Spleen (tissue), 11 donors: Measurements from ENCODE around the gene MMP23B. TPM values are rescaled to one million over a fixed set of nuclear protein-coding genes. Genes with fewer than 3 reads are reported as not detected.
A peak's percentile ranks its signal among the peaks of the same experiment; 100 is the strongest.

Experiments
- DNase-seq: peaks from one replicate; pipeline ENCODE4 v3.0.0-alpha.2; 2020
- H3K27ac ChIP-seq, 8 donors: fragments of 200-600 bp; sonication (generic) in 7 of 8; 1 replicate in 4 of 8; 2 replicates in 4 of 8; pipeline versions ENCODE4 v1.5.0 to v1.8.0; 2016 to 2021; ENCODE audit warnings: inconsistent platforms in 4 of 8, mild to moderate bottlenecking in 4 of 8, moderate library complexity in 1 of 8
- H3K27me3 ChIP-seq, 7 donors: fragments of 200-600 bp; sonication (generic) in 6 of 7; replicated peaks in 1 of 7; 1 replicate in 4 of 7; 2 replicates in 3 of 7; pipeline versions ENCODE4 v1.5.0 to v1.8.0; 2016 to 2021; ENCODE audit warnings: inconsistent platforms in 3 of 7, mild to moderate bottlenecking in 1 of 7
- H3K36me3 ChIP-seq, 6 donors: fragments of 200-600 bp; sonication (generic) in 5 of 6; 1 replicate in 4 of 6; 2 replicates in 2 of 6; pipeline versions ENCODE4 v1.5.0 to v1.8.0; 2016 to 2021; ENCODE audit warnings: inconsistent platforms in 2 of 6
- H3K4me1 ChIP-seq, 6 donors: fragments of 200-600 bp; sonication (generic) in 5 of 6; 1 replicate in 3 of 6; 2 replicates in 3 of 6; pipeline versions ENCODE4 v1.5.0 to v1.8.0; 2016 to 2021; ENCODE audit warnings: inconsistent platforms in 3 of 6
- H3K4me3 ChIP-seq, 8 donors: fragments of 200-600 bp; sonication (generic) in 7 of 8; 1 replicate in 4 of 8; 2 replicates in 4 of 8; pipeline versions ENCODE4 v1.5.0 to v1.8.0; 2016 to 2021; ENCODE audit warnings: inconsistent platforms in 4 of 8, mild to moderate bottlenecking in 4 of 8, moderate library complexity in 2 of 8
- H3K9me3 ChIP-seq, 8 donors: fragments of 200-600 bp; sonication (generic) in 7 of 8; 1 replicate in 4 of 8; 2 replicates in 4 of 8; pipeline versions ENCODE4 v1.5.0 to v1.8.0; 2016 to 2021; ENCODE audit warnings: inconsistent platforms in 4 of 8
- POLR2A ChIP-seq, 3 donors: fragments of 450-650 bp; IDR thresholded peaks; one replicate each; pipeline ENCODE4 v1.5.1; 2017; ENCODE audit warnings: antibody characterized with exemption in 3 of 3, mild to moderate bottlenecking in 1 of 3
- POLR2AphosphoS5 ChIP-seq, 3 donors: sonication (generic); formaldehyde crosslinking; IDR thresholded peaks; one replicate each; pipeline ENCODE4 v1.5.1; 2017; ENCODE audit warnings: antibody characterized with exemption in 3 of 3
- WGBS, 5 donors: extraction: QIAGEN DNeasy Blood & Tissue Kit in 3 of 5; methylation state at CpG; one replicate each; pipeline versions ENCODE4 v1.1.5 to v1.1.7; 2013 to 2018; 5-methylcytosine and 5-hydroxymethylcytosine counted together
- intact Hi-C: fragments of 100-400 bp; cut with DNase I; formaldehyde crosslinking; loops from one replicate; pipeline ENCODE4 v1.15.0; 2023; ENCODE audit warnings: low total_unique reads
- polyA plus RNA-seq, 3 donors: library from polyadenylated mRNA; stranded (reverse); fragments of 200-250 nt; gene quantifications; one replicate each; pipeline ENCODE4 v1.2.1, GENCODE V29; 2013
- total RNA-seq, 7 donors: library from RNA; depleted of rRNA in 3 of 7; stranded (reverse); fragments of >200 nt in 3 of 7; fragmentation: NEBNext Ultra II Directional in 4 of 7; extraction: Animal tissue kit (Norgen Biotek cat#: 25700) in 4 of 7; gene quantifications; one replicate each; pipeline versions ENCODE4 v1.1.0 to v1.2.1, GENCODE V29; 2016 to 2021
- TF ChIP-seq, protein P1 (sequence below), 11 experiments: fragments of 200-600 bp in 7 of 11; fragments of 450-650 bp in 4 of 11; sonication (generic) in 4 of 11; IDR thresholded peaks in 8 of 11; conservative IDR thresholded peaks in 3 of 11; 1 replicate in 7 of 11; 2 replicates in 4 of 11; pipeline versions ENCODE4 v1.4.0 to v1.8.0; 2016 to 2021; ENCODE audit warnings: antibody characterized with exemption in 11 of 11, inconsistent platforms in 4 of 11, mild to moderate bottlenecking in 1 of 11
- donor health status: healthy with polysubstance abuse.
- donor health status: DM: no; HTN: no; CAD: no; lungs with moderate emphysema.
- donor health status: DM: no; HTN: no; CAD: no.
- donor health status: Bipolar disorder and iron deficiency.
- donor health status: healthy.
- donor health status: DM: no; HTN: no; CAD: no.
- donor health status: DM: yes; HTN: yes; CAD: no.

The MMP23B gene
- total and polyA plus RNA-seq, 10 donors: 1.4 to 9.3 (median 5.9) TPM

- H3K4me3 ChIP-seq: no peak overlapping the region
- DNase-seq: peak; percentile 74
- H3K4me1 ChIP-seq: peaks cover 9 to 57% (median 34%) of the 10 kb centered on the region in 6 donors
- WGBS, 5 donors: 73 to 84% (median 82%) methylated on average over 9 to 13 of the region's 13 CpGs
- intact Hi-C loops: no loop called here
- H3K27me3 ChIP-seq: peaks cover 0 to 26% (median 11%) of the 10 kb centered on the region in 7 donors
- no peaks in the 10 kb centered on the region for H3K9me3 ChIP-seq
- H3K36me3 ChIP-seq: no peaks in the 10 kb centered on the region
- no peak for TF ChIP-seq POLR2A (IDR thresholded peaks at IDR 0.05)
- TF ChIP-seq, protein P1, sequence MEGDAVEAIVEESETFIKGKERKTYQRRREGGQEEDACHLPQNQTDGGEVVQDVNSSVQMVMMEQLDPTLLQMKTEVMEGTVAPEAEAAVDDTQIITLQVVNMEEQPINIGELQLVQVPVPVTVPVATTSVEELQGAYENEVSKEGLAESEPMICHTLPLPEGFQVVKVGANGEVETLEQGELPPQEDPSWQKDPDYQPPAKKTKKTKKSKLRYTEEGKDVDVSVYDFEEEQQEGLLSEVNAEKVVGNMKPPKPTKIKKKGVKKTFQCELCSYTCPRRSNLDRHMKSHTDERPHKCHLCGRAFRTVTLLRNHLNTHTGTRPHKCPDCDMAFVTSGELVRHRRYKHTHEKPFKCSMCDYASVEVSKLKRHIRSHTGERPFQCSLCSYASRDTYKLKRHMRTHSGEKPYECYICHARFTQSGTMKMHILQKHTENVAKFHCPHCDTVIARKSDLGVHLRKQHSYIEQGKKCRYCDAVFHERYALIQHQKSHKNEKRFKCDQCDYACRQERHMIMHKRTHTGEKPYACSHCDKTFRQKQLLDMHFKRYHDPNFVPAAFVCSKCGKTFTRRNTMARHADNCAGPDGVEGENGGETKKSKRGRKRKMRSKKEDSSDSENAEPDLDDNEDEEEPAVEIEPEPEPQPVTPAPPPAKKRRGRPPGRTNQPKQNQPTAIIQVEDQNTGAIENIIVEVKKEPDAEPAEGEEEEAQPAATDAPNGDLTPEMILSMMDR (IDR thresholded peaks at IDR 0.05 in 8 of 11, conservative IDR thresholded peaks at IDR 0.05 in 3 of 11): no peak
- no peak for TF ChIP-seq POLR2AphosphoS5 (IDR thresholded peaks at IDR 0.05)
- no peak overlapping the region for H3K27ac ChIP-seq
Measured at GRCh38 chr1:1603671-1604373, 28.2 kb upstream of the MMP23B start.

DNA sequence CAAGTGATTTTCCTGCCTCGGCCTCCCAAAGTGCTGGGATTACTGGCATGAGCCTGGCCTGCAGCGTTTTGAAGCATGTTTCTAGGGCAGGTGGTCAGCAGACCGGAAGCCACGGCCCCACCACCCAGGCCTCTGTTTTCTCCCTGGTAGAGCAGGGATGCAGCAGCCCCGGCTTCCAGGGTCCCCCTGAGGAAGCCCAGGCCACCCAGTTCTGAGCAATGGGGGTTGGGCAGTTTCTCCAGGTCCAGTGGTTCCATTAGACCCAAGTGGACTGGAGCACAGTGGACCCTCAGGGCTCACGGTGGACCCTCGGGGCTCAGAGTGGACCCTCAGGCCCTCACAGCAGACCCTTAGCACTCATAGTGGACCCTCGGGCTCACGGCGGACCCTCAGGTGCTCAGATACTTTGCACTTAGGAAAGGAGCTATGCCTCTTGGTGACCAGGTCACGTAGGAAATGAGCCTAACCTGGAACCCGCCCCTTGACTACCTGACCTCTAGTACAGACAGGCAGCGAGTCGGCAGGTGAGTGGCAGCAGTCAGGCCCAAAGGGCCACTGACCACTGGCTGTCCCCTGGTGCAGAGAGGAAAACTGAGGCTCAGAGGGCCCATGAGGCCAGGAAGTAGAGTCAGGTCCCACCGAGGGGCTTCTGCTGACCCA lies 27.5 kb upstream of the MMP23B start:
- 81 to 93% (median 85%) methylated on average over 13 to 15 of the region's 15 CpGs for WGBS, 5 donors
- intact Hi-C loops: no loop called here
- H3K9me3 ChIP-seq: no peaks in the 10 kb centered on the region
- no peak overlapping the region for H3K4me3 ChIP-seq
- H3K27ac ChIP-seq: no peak overlapping the region
- H3K27me3 ChIP-seq: peaks cover 0 to 19% (median 4%) of the 10 kb centered on the region in 7 donors
- no peaks in the 10 kb centered on the region for H3K36me3 ChIP-seq
- DNase-seq: peak; percentile 70
- peaks cover 4 to 50% (median 28%) of the 10 kb centered on the region in 6 donors for H3K4me1 ChIP-seq
- TF ChIP-seq POLR2A (IDR thresholded peaks at IDR 0.05): no peak
- no peak for TF ChIP-seq POLR2AphosphoS5 (IDR thresholded peaks at IDR 0.05)
- TF ChIP-seq, protein P1 (IDR thresholded peaks at IDR 0.05 in 8 of 11, conservative IDR thresholded peaks at IDR 0.05 in 3 of 11): no peak

DNA sequence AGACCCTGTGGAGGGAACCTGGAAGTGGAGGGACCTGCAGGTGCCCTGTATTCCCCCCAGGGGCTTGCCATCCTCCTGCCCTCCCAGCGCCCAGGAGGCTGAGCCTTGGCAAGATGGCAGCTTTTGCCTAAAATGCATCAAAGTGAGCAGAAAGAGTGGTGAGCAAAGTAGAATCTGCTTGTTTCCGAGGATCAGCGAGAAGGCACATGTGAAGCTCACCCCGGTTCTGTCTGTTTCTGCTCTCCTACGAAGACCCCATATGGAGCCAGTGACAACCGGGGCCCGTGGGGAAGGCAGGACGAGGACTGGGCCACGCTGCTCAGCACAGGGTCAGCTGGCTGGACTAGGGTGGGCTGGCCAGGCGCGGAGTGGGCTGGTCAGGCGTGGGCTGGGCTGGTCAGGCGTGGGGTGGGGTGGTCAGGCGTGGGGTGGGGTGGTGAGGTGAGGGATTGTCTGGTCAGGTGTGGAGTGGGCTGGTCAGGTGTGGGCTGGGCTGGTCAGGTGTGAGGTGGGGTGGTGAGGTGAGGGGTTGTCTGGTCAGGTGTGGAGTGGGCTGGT lies 26.9 kb upstream of the MMP23B start:
- DNase-seq: peak; percentile 76
- H3K27ac ChIP-seq: no peak overlapping the region
- H3K4me3 ChIP-seq: no peak overlapping the region
- H3K4me1 ChIP-seq: peaks cover 4 to 49% (median 27%) of the 10 kb centered on the region in 6 donors
- no peaks in the 10 kb centered on the region for H3K36me3 ChIP-seq
- TF ChIP-seq, protein P1 (IDR thresholded peaks at IDR 0.05 in 8 of 11, conservative IDR thresholded peaks at IDR 0.05 in 3 of 11): no peak
- TF ChIP-seq POLR2AphosphoS5 (IDR thresholded peaks at IDR 0.05): no peak
- no peak for TF ChIP-seq POLR2A (IDR thresholded peaks at IDR 0.05)
- H3K9me3 ChIP-seq: no peaks in the 10 kb centered on the region
- intact Hi-C loops: no loop called here
- H3K27me3 ChIP-seq: peaks cover 0 to 17% (median 4%) of the 10 kb centered on the region in 7 donors
- WGBS, 5 donors: 75 to 84% (median 81%) methylated on average over 14 of the region's 14 CpGs

DNA sequence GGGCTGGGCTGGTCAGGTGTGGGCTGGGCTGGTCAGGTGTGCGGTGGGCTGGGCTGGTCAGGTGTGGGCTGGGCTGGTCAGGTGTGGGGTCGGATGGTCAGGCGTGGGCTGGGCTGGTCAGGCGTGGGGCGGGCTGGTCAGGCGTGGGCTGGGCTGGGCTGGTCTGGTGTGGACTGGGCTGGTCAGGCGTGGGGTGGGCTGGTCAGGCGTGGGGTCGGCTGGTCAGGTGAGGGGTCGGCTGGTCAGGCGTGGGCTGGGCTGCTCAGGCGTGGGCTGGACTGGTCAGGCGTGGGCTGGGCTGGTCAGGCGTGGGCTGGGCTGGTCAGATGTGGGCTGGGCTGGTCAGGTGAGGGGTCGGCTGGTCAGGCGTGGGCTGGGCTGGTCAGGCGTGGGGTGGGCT lies 26.2 kb upstream of the MMP23B start:
- peaks cover 0 to 11% (median 0%) of the 10 kb centered on the region in 7 donors for H3K27me3 ChIP-seq
- intact Hi-C loops: no loop called here
- H3K4me3 ChIP-seq: no peak overlapping the region
- WGBS, 5 donors: 81 to 94% (median 91%) methylated on average over 16 to 17 of the region's 17 CpGs
- H3K9me3 ChIP-seq: no peaks in the 10 kb centered on the region
- peaks cover 0 to 48% (median 23%) of the 10 kb centered on the region in 6 donors for H3K4me1 ChIP-seq
- DNase-seq: no peak
- no peaks in the 10 kb centered on the region for H3K36me3 ChIP-seq
- TF ChIP-seq, protein P1 (IDR thresholded peaks at IDR 0.05 in 8 of 11, conservative IDR thresholded peaks at IDR 0.05 in 3 of 11): no peak
- TF ChIP-seq POLR2AphosphoS5 (IDR thresholded peaks at IDR 0.05): no peak
- no peak for TF ChIP-seq POLR2A (IDR thresholded peaks at IDR 0.05)
- no peak overlapping the region for H3K27ac ChIP-seq
